NCI-H226 (cell line): Measurements from ENCODE around the gene GAS2L2.

Experiments
- DNase-seq: peaks from one replicate; pipeline ENCODE4 v3.0.0-alpha.2; 2015

GAS2L2 gene

GRCh38 chr17:35769895-35770486, 17.0 kb upstream of the GAS2L2 start:
- DNase-seq = no peak

GRCh38 chr17:35768797-35769196, 15.8 kb upstream of the GAS2L2 start:
- DNase-seq = no peak

GRCh38 chr17:35766903-35767510, 14.0 kb upstream of the GAS2L2 start:
- peak; percentile 32 for DNase-seq

- no peak for DNase-seq
These were observed 13.4 kb upstream of the GAS2L2 start for GRCh38 chr17:35766489-35766877.

GRCh38 chr17:35765756-35766488, 12.9 kb upstream of the GAS2L2 start:
- no peak for DNase-seq

- DNase-seq = no peak
These were observed 12.2 kb upstream of the GAS2L2 start for GRCh38 chr17:35765086-35765710.

GRCh38 chr17:35764123-35764991, 11.3 kb upstream of the GAS2L2 start:
- peak; percentile 84 for DNase-seq

- DNase-seq = no peak
These were observed 10.7 kb upstream of the GAS2L2 start for GRCh38 chr17:35763767-35764122.

GRCh38 chr17:35761601-35762000, 8.6 kb upstream of the GAS2L2 start:
- no peak for DNase-seq

GRCh38 chr17:35760587-35760986, 7.5 kb upstream of the GAS2L2 start, which contains the start of gene C17orf50:
Gene C17orf50 (plus strand): TSS chr17:35760887. CDS start chr17:35760942, 55 bp downstream.
- DNase-seq = no peak

- no peak for DNase-seq
These were observed 4.2 kb upstream of the GAS2L2 start for GRCh38 chr17:35757243-35757642.

GRCh38 chr17:35752471-35752870, 568 bp downstream of the GAS2L2 start:
- no peak for DNase-seq

- DNase-seq = peak; percentile 67
These were observed 1.5 kb downstream of the GAS2L2 start for GRCh38 chr17:35751541-35751940.

- DNase-seq = no peak
These were observed 2.3 kb downstream of the GAS2L2 start for GRCh38 chr17:35750526-35751395.

GRCh38 chr17:35749560-35750412, 3.3 kb downstream of the GAS2L2 start:
- no peak for DNase-seq

GRCh38 chr17:35748979-35749378, 4.1 kb downstream of the GAS2L2 start:
- no peak for DNase-seq

- peak; percentile 67 for DNase-seq
These were observed 4.6 kb downstream of the GAS2L2 start for GRCh38 chr17:35748341-35748841.

GRCh38 chr17:35747540-35748017, 5.5 kb downstream of the GAS2L2 start:
- peak; percentile 47 for DNase-seq

GRCh38 chr17:35745749-35746320, 7.2 kb downstream of the GAS2L2 start:
- DNase-seq = no peak

- DNase-seq = no peak
These were observed 7.8 kb downstream of the GAS2L2 start for GRCh38 chr17:35745246-35745645.
